ENCODE results near the gene ARSA. TPM values are rescaled to one million over a fixed set of nuclear protein-coding genes. Genes with fewer than 3 reads are reported as not detected.

ARSA gene
- total and polyA plus RNA-seq, 2 of the 13 experiments (the other 11 are each of a cell fraction or from before 2014, with no cell fraction given), result 9.0 to 11.5 TPM

- no peak overlapping the region for H3K4me2 ChIP-seq (ENCODE audit: low read depth, low read length)
- no peak for ATAC-seq
- peaks cover 29% of the 10 kb centered on the region for H3K4me1 ChIP-seq (ENCODE audit: insufficient read depth, low read length)
- CTCF ChIA-PET (ENCODE audit: low intra/inter-chr PET ratio, low total read pairs), result no interaction called here
- POLR2A ChIA-PET, result interaction anchor here (1.8 to 1.9 kb wide), 2 partner anchors 10 to 12 kb away, joined by 6 to 10 read pairs; no protein-coding TSS in a partner anchor
- H3K27me3 ChIP-seq (ENCODE audit: control insufficient read depth in 1 of 2, insufficient read depth in 2 of 2, low read length in 2 of 2), result no peaks in the 10 kb centered on the region; a peak in 1 of 5 replicates
- no peak for DNase-seq (ENCODE audit: low spot score)
- 87% methylated on average over 5 of the region's 5 CpGs for WGBS (ENCODE audit: low lambda C conversion rate)
- H3K27ac ChIP-seq (ENCODE audit: extremely low read length, insufficient read depth, low read length), result no peak overlapping the region
- BruUV-seq (replicated peaks), result no TSS peak
- H3K36me3 ChIP-seq (replicated peaks in 1 of 2; ENCODE audit: control insufficient read depth in 1 of 2, insufficient read depth in 2 of 2, low read length in 2 of 2), result no peaks in the 10 kb centered on the region
- in situ Hi-C loops (cut with HindIII; ENCODE audit: extremely low pct_ligation_motif_present, low pct_unique_long_range_greater_than_20kb) (no loop called here), intact Hi-C loops (cut with micrococcal nuclease; ENCODE audit: unreplicated experiment) (no loop called here)
- H2AFZ ChIP-seq (ENCODE audit: low read length), result no peak overlapping the region
- no peaks in the 10 kb centered on the region for H4K20me1 ChIP-seq (ENCODE audit: insufficient read depth, low read length)
- H3K9ac ChIP-seq (ENCODE audit: insufficient read depth, low read depth, low read length), result no peak overlapping the region
- FAIRE-seq, result no peak
- H3K9me3 ChIP-seq (ENCODE audit: low read length), result no peaks in the 10 kb centered on the region
- no peak overlapping the region for H3K4me3 ChIP-seq (replicated peaks in 1 of 3; ENCODE audit: insufficient read depth in 1 of 3, low read depth in 2 of 3, low read length in 3 of 3)
- TF ChIP-seq CTCF (CRISPR knock-in tag; IDR thresholded peaks at IDR 0.05) (0 out of 2 replicates have a peak, but pooled peaks have one; percentile 13), ZNF282 (IDR thresholded peaks at IDR 0.05; ENCODE audit: partially characterized antibody) (no peak), TBX2 (CRISPR knock-in tag; IDR thresholded peaks at IDR 0.05; ENCODE audit: borderline replicate concordance) (no peak)
- peaks cover 4% of the 10 kb centered on the region for H3K79me2 ChIP-seq (ENCODE audit: insufficient read depth, low read length)
Measured at GRCh38 chr22:50630376-50630775, 2.4 kb upstream of the ARSA start.

GRCh38 chr22:50628543-50629134 is 687 bp upstream of the ARSA start:
- no peak for ATAC-seq
- H3K4me3 ChIP-seq (replicated peaks in 1 of 3; ENCODE audit: insufficient read depth in 1 of 3, low read depth in 2 of 3, low read length in 3 of 3), result peak overlapping the region; percentile 59 to 88 (median 72)
- H3K9me3 ChIP-seq (ENCODE audit: low read length), result no peaks in the 10 kb centered on the region
- TF ChIP-seq HNRNPUL1 (IDR thresholded peaks at IDR 0.05; ENCODE audit: low read depth, low read length) (no peak), ZSCAN31 (CRISPR knock-in tag; IDR thresholded peaks at IDR 0.05; ENCODE audit: low read depth) (0 out of 2 replicates have a peak, but pooled peaks have one; percentile 18), NKX3-1 (CRISPR knock-in tag; IDR thresholded peaks at IDR 0.05) (no peak), TFAP4 (IDR thresholded peaks at IDR 0.05; ENCODE audit: borderline replicate concordance, low read depth) (no peak), ZNF354B (CRISPR knock-in tag; IDR thresholded peaks at IDR 0.05) (no peak), RBAK (CRISPR knock-in tag; IDR thresholded peaks at IDR 0.05) (no peak), RXRA (CRISPR knock-in tag; IDR thresholded peaks at IDR 0.05) (no peak), SNAPC2 (CRISPR knock-in tag; IDR thresholded peaks at IDR 0.05) (no peak), EED (CRISPR knock-in tag; IDR thresholded peaks at IDR 0.05) (0 out of 2 replicates have a peak, but pooled peaks have one; percentile 49), SPEN (CRISPR knock-in tag; IDR thresholded peaks at IDR 0.05; ENCODE audit: low read depth) (peak; percentile 1; the same call in 1 of the 2 replicates), STAG1 (CRISPR knock-in tag; IDR thresholded peaks at IDR 0.05) (no peak), PAWR (CRISPR knock-in tag; IDR thresholded peaks at IDR 0.05; ENCODE audit: borderline replicate concordance) (no peak)

More at GRCh38 chr22:50628543-50629134, 687 bp upstream of the ARSA start:
- CTCF ChIA-PET (ENCODE audit: low intra/inter-chr PET ratio, low total read pairs), result interaction anchor here (1.9 to 2.7 kb wide), 2 partner anchors 13 to 63 kb away, joined by 14 to 16 read pairs; no protein-coding TSS in a partner anchor
- Histone ChIP-seq H3K9ac (ENCODE audit: insufficient read depth, low read depth, low read length) (peak overlapping the region; percentile 79), H3K79me2 (ENCODE audit: insufficient read depth, low read length) (peaks cover 4% of the 10 kb centered on the region), H3K4me1 (ENCODE audit: insufficient read depth, low read length) (peaks cover 35% of the 10 kb centered on the region), H4K20me1 (ENCODE audit: insufficient read depth, low read length) (no peaks in the 10 kb centered on the region), H2AFZ (ENCODE audit: low read length) (no peak overlapping the region), H3K36me3 (replicated peaks in 1 of 2; ENCODE audit: control insufficient read depth in 1 of 2, insufficient read depth in 2 of 2, low read length in 2 of 2) (no peaks in the 10 kb centered on the region), H3K27ac (ENCODE audit: extremely low read length, insufficient read depth, low read length) (peak overlapping the region; percentile 79), H3K4me2 (ENCODE audit: low read depth, low read length) (peak overlapping the region; percentile 92), H3K27me3 (ENCODE audit: control insufficient read depth in 1 of 2, insufficient read depth in 2 of 2, low read length in 2 of 2) (no peaks in the 10 kb centered on the region; a peak in 1 of 5 replicates)
- intact Hi-C loops (cut with micrococcal nuclease; ENCODE audit: unreplicated experiment), result loop anchor here (1.0 to 2.0 kb wide), 2 partner anchors 14 to 62 kb away; no protein-coding TSS in a partner anchor
- FAIRE-seq (no peak), DNase-seq (ENCODE audit: low spot score) (no peak)
- BruUV-seq (replicated peaks), result no TSS peak
- 21% methylated on average over 16 of the region's 16 CpGs for WGBS (ENCODE audit: low lambda C conversion rate)
- in situ Hi-C loops (cut with HindIII; ENCODE audit: extremely low pct_ligation_motif_present, low pct_unique_long_range_greater_than_20kb), result loop anchor here (5.0 kb wide), 1 partner anchor 69 kb away; no protein-coding TSS in a partner anchor
- POLR2A ChIA-PET, result interaction anchor here (1.0 to 4.2 kb wide), 7 partner anchors 12 to 129 kb away, joined by 3 to 56 read pairs (median 4); partner anchors contain the start of gene SCO2

Measured in HepG2 (cell line).